GM18861 (cell line): ENCODE measurements around the gene CPT1C.

ENCODE experiments used
- ATAC-seq: cut with Tn5 transposase; IDR thresholded peaks from one replicate; pipeline ENCODE4 v1.9.1; 2021; ENCODE audit not compliant: unreplicated experiment

CPT1C gene

DNA sequence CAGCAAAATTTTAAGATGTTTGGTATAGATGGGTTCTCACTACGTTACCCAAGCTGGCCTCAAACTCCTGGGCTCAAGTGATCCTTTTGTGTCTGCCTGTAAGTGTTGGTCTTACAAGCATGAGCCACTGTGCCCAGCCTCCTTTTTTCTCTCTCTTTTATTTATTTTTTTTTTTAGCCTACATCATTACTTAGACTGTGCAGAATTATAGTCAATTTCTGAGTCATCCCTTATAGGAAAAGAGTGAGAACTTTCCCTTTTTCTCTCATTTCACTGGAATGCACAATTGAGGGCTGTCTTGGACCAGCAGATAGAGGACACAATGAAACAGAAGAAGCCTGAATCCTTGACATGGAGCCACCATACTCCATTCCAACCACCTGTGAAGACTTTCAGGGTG is 58.9 kb downstream of the CPT1C start:
- no peak for ATAC-seq

DNA sequence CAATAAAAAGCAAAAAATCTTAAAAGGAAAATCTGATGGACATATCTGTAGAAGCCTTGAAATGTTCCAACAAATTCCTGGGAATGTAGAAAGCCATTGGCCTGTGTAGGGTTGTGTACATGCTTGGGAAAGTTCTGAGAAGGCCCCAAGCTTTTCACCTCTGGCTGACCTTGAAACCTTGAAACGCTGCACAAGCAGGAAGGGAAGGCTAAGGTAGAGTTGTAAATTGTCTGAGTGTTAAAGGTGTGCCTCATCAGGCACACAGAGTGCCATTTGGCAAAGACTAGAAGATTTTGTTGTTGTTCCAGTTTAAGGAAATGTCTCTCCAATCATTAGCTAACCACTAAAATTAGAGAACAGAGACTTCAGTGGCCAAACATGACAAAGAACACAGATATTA is 61.8 kb downstream of the CPT1C start:
- ATAC-seq, result no peak

DNA sequence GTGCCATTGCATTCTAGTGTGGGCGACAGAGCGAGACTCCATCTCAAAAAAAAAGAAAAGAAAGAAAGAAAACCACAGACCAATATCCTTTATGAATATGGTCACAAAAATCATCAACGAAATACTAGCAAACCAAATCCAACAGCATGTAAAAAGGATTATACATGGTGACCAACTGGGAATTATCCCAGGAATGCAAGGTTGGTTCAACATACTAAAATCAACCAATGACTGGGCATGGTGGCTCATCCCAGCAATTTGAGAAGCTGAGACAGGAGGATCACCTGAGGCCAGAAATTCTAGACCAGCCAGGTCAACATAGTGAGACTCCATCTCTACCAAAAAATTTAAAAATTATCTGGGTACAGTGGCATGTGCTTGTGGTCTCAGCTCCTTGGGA is 65.0 kb downstream of the CPT1C start:
- ATAC-seq, result no peak

DNA sequence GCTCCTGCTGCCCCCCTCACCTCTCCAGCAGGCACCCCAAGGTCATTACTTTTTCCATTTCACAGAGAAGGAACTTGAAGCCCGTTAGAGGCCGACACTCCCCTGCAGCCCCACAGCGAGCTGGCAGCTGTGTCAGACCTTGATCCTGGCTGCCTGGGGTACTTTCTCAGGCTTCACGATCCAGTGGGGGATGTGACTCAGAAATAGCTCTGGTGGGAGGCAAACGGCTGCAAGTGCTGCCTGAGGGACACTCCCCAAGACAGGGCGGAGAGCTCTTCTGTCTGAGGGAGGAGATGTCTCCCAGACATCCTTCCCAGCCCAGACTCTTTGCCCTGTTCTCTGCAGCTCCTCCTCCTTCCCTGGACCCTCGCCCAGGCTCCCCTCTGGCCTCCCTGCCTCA is 67.4 kb downstream of the CPT1C start:
- no peak for ATAC-seq

DNA sequence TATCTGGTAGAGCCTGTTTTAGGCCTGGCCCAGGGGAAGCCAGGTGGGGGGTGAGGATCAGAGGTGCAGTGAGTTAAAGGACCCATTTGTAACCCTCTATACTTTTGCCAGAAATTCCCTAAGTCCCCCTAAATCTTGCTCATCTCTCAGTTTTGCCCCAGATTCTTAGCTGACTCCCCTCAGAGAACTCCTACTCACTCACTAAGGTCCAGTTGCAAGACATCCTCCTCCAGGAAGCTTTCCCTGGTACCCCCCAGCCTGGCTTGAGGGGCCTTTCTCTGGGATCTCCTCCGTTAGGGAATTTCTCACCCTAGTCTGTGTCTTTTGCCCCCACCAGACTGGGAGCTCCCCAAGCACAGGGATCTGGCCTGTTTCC is 70.3 kb downstream of the CPT1C start:
- ATAC-seq, result no peak

GRCh38 chr19:49761625-49762311 is 70.9 kb downstream of the CPT1C start:
- ATAC-seq, result no peak

DNA sequence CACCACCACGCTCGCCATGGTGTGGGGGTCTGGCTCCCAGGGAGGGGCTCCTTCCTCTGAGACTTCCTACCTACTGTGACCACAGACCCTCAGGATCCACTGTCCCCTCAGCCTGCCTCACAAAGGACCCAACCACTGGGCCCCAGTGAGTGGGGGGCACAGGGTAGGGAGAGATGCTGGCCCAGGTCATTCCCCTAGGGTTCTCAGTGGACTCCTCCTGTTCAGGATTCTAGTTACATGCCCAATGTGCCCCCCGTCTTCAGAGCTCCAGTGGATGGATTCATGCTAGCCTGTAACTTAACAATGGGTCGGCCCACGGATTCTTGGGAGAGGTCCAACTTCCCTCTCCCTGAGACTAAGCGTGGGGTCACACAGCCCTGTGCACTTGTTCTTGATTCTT is 72.3 kb downstream of the CPT1C start, which contains the start of gene TSKS:
TSS of gene TSKS (minus strand) at position 77 of the 400 bp plus-strand sequence. CDS start at position 18, 59 bp downstream.
- ATAC-seq, result no peak
